Activated CD4-positive, alpha-beta T cell treated with anti-CD3 and anti-CD28 coated beads, Interleukin-2, amount 50 U/mL, for 1 hour (primary cell): ENCODE data around the gene CLEC4C.

Experiments
- DNase-seq: peaks from one replicate; pipeline ENCODE4 v3.0.0-alpha.2; 2020

CLEC4C gene

DNA sequence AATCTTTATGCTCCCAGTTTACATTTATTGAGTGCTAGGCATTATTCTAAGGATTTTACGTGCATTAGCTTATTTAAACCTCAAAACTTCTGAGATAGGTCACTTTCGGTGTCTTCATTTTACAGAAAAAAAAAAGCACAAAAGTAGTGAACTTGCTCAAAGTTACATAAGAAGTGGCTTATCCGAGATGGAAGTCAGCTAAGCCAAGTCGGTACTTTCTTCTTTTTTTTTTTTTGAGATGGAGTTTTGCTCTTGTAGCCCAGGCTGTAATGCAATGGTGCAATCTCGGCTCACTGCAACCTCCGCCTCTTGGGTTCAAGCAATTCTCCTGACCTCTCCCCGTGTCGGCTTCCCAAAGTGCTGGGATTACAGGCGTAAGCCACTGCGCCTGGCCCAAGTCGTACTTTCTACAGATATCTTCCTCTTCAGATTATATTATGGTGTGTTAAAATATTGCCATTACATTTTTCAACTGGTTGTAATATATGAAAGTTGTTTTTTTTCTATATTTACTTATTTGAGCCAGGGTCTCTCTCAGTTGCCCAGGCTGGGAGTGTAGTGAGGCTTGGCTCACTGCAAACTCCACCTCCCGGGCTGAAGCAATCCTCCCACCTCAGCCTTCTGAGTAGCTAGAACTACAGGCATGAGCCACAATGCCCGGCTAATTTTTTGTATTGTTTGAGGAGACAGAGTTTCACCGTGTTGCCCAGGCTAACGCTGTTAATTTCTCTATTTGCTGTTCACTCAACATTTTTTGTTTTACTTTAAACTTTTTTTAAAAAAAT lies 27.0 kb downstream of the CLEC4C start:
- DNase-seq: no peak

DNA sequence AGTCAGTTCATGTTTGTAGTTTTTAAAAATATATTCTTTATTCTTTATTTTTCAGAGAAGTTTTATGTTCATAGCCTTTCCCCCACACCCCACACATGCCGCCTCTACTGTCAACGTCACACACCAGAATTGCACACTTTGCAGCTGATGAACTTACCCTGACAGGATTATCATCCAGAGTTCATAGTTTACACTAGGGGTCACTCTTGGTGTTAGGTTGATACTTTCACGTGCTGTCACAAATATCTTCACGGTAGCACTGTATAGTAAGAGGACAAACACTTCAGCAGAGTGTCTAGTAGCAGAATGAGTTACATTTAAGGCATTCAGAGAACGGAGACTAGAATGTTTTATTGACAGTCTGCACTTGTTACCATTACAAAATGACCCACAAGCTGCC lies 30.8 kb downstream of the CLEC4C start:
- DNase-seq: no peak

DNA sequence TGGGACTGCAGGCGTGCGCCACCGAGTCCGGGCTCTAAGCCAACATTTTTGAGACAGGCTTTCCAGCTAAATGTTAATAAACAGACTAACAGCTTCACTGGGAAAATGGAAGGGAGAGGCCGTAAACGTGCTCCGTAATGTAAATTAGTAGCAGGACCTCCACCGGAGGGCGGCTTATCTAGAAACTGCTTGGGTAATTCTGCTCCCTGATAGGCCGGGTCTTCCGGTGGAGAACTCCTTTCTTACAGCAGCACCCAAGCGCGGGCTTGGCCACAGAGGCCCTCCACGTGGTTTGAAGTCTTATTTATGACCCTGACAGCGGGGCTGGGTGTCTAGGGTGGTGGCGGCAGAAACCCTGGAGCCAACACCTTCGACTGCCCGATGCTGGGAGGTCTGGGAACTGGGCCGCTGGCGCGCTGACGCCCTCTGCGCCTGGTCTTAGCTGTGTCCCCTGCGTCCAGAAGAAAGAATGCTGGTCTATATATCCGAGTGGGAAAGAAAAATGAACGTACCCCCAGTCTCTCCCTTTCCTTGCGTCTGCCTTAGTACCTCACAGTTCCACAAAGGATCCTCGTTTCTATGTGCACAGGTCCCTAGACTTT lies 34.2 kb downstream of the CLEC4C start:
- DNase-seq: no peak

DNA sequence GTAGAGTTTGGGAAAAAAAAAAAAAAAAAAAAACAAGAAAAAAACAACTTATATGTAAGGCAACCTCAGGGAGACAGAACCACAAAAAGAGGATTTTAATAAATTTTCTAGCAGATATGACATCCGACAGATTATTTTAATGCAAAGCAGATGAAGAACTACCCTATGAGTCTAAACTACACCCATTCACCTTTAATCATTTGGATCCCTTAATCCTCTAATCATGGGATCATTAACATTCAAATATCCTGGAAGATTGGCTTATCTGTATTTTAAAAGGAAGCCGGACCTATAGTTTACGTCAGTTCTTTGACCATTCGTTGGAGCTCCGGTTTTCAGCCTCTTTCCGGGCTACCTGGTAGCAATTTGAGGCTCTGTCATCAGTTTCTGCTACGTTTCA lies 36.0 kb downstream of the CLEC4C start, which contains the start of gene DPPA3:
Gene DPPA3 (plus strand): TSS at position 301 of the 400 bp plus-strand sequence. CDS start 138 bp downstream, outside the sequence.
- DNase-seq: no peak

DNA sequence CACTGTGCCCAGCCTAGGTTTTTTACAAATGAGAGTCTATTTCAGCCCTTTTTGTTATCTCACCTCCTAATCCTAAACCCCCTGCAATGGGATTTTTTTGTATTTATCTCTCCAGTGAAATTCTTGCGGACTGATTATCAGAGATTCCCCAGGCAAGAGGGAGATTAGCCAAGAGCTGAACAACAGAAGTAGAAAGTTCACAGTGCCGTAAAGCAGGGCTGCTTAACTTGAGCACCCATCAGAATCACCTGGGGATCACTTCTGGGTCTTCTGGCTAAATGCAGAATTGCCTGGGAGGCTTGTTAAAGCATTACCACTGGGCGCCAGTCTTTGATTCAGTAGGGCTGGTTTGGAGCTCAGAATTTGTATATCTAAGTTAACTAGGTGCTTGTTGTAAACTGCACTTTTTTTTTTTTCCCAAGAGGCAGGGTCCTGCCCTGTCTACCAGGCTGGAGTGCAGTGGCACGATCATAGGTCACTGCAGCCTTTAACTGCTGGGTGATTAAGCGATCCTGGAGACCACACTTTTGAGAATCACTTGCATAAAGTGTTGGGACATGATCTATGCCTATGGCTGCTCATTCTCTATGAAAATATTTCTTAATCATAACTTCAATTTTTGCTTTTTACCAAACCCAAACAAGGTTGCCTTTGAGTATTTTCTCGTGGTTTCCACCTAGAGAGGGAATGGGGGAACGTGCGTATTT lies 37.1 kb downstream of the CLEC4C start:
- DNase-seq: no peak

DNA sequence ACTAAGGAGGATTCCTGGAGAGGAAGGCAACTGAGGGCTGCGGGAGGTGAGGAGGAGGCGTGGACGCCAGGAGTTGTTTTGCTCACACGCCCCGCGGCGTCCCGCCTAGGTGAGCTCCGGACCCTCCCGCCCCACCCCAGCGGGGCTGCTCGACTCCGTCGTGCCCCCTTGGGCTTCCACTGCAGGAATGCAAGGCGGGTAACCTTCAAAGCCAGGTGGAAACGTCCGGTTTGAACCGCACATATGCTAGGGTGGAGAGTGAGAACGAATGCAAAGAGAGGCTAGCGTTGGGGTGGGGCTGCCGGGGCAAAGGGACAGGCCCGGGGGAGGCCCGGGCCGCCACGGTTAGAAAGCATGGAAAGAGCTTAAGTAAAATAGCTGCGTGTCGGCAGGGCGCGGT lies 41.3 kb downstream of the CLEC4C start:
- DNase-seq: no peak

DNA sequence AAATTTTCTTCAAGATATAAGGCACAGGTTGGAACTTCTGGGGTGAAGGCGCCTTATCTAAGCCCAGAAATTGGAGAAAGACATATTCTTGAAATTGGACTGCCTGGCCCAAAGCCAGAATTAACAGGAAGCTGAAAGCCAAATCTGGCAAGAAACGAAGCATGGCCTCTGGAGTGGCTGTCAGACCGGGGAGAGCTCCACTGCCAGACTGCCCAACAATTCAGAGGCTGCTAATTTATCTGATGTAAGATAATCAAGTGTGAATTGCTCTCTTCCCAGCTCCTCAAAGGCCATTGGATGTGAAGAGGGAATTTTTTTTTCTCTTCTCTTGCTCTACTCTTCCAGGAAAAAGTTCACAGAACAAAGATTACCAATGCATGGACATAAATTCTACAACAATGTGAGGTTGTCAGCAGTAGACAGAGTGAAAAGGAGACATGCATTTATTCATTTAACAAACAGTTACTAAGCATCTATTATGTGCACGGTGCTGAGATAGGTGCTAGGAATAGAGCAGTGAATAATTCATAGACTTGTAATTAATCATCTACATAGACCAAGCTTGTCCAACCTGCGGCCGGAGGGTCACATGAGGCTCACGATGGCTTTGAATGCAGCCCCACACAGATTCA lies 51.5 kb downstream of the CLEC4C start, which contains the start of gene GDF3:
Gene GDF3 (minus strand): TSS at position 210 of the 632 bp plus-strand sequence. CDS start 47 bp downstream, at position 163.
- DNase-seq: no peak

DNA sequence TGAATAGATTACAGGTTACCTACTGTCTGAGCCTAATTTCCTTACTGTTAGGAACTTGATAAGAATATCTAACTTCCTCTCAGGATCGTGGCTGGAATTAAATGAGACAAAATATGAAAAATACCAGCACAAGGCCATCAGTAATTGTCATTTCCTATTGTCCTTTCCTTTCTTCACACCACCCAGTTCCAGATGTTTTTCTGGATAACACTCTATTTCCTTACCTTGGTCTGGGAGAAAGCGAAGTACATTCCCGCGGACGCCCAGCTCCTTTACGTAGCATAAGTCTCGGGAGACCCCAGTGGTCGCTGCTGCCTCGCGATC lies 52.0 kb downstream of the CLEC4C start:
- no peak for DNase-seq

DNA sequence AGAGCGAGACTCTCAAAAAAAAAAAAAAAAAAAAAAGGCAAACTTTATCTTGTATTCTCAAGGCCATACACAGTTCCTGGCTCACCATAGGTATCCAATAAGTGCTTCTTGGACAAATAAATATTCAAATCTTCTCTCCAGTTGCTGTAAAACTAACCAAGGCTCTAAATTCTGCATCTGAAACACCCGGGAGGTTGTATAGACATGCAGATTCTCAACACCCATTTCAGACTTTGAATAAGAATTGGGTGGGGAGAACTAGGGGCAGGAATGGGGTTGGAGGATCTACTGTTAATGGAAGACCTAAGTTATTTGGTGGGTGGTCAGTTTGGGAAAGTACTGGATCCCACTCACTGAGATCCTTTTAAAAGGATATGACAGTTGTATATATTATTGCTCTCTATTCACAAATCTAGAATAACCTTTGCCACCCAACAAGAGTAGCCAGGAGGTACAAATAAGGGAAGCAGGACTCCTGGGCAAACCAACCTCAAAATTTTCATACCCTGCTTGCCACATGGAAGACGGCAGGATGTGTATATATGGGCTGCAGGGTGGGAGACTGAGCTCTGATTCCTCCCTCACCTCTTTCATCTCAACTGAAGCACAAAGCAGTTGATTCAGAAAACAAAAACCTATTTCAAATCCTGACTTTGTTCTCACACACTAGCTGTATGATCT lies 52.5 kb downstream of the CLEC4C start:
- DNase-seq: no peak

DNA sequence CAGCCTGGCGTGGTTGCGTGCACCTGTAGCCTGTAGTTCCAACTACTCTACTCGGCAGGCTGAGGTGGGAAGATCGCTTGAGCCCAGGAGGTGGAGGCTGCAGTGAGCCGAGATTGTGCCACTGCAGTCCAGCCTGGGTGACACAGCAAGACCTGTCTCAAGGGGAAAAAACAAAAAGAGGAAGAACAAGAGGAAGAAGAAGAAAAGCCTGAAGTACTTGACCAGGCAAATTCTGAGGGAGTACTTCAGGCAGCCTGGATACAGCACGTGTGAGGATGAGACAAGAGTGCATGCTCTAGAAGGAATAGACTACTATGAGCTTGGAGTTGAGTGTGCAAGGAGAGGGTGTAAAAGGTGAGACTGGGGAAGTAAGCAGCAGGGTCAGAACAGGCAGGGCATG lies 53.4 kb downstream of the CLEC4C start:
- no peak for DNase-seq

DNA sequence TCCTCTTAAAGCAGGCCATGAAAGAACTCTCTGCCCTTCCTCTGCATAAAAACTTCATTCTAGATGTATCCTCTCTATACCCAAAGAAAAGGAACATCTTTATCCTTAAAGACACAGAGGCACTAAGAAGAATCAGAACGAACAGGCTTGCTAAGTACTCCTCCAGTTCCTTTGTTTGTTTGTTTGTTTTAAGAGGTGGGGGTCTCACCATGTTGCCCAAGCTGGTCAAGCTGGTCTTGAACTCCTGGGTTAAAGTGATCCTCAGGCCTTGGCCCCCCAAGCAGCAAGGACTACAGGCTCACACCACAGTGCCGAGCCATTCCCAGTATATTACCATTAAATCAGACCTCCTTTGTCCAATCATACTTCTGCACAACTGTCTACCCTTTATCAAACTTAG lies 65.6 kb downstream of the CLEC4C start:
- no peak for DNase-seq
